GM21737 (cell line): Measurements from ENCODE around the gene SLC1A1.
"Not testable (repeated sequence)": the region's sequence is repeated elsewhere in the genome, so short reads cannot be mapped to it uniquely, and the experiment has no call there.

Experiments used
- ATAC-seq: cut with Tn5 transposase; IDR thresholded peaks from one replicate; pipeline ENCODE4 v1.9.1; 2021; ENCODE audit warnings: mild to moderate bottlenecking, moderate library complexity; ENCODE audit not compliant: unreplicated experiment

SLC1A1 gene

DNA sequence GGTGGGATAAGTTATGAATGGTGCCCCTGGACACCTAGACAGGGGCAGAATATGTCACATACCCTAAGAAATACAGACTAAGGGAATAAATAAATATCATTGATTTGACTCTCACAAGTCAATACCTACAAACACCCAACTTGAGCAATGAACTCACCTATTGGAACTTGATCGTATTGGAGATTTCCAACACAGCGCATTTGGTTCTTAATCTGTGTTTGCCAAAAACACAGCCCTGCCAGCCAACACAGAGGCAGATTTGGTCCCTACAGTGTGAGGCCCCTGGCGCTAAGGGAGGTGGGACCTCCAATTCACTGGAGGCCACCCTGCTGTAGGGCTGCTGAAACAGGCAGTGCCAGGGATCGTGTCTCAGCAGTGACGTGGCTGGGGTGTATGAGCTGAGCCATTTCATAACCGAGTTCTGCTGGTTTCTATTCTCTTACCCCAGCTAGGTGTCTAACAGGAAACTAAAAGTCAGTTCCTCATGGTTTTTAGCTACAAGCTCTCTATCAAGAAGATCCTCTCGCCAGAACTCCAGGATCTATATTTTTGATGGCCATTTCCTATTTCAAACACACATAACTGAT is 84.5 kb downstream of the SLC1A1 start:
- peak; percentile 84 for ATAC-seq

DNA sequence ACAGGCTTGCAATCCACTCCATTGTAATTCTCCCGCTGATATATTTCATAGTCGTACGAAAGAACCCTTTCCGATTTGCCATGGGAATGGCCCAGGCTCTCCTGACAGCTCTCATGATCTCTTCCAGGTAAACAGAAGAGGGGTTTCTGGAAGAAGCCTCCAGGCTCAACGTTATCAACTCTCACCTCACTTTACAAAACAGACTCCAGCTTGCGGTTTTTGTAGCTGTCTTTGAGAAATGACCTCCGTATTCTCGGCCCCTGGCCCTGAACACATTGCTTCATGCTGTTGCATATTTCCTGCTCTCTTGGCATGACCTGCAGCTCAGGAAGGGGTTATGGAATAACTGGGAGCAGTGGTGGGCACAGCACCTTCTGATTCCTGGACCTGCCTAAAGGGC is 85.7 kb downstream of the SLC1A1 start:
- ATAC-seq, result no peak

DNA sequence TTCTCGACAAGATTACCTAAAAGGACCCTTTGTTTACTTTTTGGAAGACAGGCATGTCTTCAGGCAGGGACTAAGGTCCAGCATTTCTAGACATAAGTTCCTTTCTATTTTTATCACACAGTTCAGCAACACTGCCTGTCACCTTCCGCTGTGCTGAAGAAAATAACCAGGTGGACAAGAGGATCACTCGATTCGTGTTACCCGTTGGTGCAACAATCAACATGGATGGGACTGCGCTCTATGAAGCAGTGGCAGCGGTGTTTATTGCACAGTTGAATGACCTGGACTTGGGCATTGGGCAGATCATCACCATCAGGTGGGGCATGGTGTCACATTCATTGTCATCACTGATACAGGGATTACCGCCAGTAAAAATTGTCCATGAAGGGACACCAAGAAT is 86.2 kb downstream of the SLC1A1 start:
- no peak for ATAC-seq

DNA sequence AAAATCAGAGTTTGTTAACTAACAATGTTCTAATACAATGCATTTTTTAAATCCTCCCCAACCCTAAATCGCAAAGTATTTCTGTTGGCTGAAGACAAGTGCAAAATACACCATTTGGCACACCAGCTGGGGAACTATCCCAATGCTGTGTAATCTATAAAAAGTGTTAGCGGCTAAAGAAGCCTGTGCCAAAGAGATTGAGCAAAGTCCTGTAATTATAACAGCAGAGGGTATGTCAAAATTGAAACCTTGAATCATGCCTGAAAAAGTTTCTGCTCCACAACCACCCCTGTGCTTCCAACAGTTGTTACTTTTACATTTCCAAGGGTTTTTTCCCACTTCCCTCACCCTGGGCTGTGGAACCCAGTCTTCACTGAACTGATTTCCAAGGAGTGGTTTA is 88.7 kb downstream of the SLC1A1 start:
- ATAC-seq, result no peak

DNA sequence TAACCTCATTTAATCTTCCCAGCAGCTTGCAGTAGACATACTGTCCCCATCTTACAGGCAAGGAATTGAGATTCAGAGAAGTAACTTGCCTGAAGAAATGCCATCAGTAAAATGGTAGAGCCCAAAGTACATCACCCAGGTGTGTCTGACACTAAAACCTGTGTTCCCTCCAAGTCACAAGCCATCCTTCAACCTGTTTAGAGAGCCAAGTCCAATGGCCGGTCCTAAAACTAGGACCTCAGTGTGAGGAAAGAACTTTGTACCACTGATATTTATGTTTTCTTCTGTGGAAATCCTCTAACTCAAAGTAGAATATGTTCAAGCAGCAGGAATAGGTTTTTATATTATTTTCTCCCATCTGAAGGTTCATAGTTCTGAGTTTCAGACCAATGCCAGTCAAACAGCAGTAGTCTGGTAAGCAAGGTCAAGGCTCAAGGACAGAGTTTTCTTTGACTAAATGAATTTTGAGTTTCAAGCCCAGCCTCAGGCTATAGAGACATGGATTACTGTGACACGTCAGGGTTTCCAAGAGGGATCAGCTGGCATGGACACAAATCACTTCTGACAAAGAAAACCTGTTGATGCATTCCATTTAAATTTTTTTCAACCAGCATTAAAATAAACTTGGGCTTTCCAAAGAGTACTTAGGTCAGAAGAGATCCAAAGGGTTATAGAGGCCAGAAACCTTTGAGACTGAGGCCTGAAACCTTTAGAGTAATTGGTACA is 90.9 kb downstream of the SLC1A1 start:
- ATAC-seq, result no peak

DNA sequence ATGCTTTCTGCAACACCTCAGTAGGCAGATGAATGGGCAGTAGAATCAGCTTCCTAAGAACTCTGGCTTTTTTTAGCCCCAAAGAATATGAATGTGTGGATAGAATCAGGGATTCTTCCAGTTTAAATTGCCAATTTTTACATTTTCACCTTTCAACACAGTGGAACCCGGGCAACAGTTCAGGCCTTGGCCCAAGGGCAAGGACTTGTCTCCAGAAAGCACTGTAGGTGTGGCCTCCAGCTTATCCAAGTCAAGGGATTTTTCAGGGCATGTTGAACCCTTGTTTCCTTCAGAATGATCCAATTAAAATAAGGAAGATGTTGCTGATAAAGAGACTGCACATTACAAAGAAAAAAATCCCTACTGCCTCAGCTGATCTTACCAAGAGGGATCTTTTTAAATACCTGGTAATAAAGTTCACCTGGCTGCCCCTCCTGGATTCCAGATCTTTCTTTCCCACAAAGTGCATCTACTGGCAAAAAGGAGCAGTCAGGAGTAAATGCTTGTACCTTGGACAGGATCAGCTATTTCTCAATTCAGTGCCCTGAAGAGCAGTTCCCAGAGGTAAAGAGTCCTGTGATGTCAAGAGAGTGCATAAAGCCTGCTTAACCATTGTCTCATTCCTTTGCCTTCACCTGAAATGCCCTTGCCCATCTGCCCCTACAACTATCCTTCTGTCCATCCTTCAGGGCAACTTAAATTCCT is 91.7 kb downstream of the SLC1A1 start:
- ATAC-seq, result no peak

DNA sequence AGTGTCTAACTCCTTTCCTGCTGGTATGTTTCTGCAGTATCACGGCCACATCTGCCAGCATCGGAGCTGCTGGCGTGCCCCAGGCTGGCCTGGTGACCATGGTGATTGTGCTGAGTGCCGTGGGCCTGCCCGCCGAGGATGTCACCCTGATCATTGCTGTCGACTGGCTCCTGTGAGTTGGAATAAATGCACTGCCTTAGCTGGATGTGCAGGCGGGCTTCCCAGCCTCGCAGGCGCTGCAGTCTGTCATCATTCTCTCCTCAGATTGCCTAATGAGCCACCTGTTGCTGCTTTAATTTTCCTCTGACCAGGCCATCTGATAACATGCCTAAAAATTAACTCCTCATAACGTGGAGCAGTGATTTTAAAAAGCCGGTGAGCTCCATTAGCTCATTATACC is 92.7 kb downstream of the SLC1A1 start:
- no peak for ATAC-seq

DNA sequence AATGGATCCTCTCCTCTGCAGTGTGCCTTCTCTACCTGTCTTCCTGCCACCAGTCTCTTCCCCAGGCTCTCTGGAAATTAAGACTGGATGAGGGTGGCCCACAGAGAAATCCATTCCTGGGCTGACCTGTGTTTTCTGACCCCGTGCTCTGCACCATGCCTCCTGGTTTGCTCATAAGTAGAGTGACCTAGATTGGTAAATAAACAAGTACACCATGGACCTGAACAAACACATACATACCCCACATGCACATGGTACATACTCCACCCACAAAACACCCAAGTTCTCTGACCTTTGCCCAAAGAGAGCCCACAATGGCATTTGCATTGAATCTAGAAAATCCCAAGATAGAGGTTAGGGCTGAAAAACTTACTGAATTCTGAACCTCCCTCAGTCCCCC is 94.4 kb downstream of the SLC1A1 start:
- no peak for ATAC-seq

DNA sequence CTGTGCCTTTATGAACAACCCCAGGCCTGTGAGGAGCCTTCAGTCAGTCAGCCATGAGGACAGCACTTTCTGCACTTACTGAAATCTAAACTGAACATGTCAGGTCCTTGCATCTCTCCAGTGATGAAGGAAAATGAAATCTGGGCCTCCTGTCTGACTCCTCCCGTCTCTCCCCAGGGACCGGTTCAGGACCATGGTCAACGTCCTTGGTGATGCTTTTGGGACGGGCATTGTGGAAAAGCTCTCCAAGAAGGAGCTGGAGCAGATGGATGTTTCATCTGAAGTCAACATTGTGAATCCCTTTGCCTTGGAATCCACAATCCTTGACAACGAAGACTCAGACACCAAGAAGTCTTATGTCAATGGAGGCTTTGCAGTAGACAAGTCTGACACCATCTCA is 94.9 kb downstream of the SLC1A1 start:
- no peak for ATAC-seq

DNA sequence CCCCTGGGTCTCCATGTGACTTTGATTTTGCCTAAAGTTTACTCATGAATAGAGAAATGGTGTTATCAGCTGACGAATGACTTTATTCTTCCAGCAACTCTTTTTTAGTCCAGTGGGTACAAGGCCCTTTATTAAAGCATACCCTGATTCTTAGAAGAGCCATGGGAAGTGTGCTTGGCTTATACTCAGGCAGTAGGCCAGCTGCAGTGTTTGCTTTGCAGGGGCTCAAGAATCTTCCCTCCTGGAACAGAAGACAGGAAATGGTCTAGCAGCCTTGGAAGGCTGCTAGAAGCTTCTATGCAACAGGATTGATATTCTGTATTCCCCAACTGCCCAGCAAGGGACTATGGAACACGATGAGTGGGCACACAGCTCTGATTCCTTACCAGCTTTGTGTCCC is 98.5 kb downstream of the SLC1A1 start:
- no peak for ATAC-seq

DNA sequence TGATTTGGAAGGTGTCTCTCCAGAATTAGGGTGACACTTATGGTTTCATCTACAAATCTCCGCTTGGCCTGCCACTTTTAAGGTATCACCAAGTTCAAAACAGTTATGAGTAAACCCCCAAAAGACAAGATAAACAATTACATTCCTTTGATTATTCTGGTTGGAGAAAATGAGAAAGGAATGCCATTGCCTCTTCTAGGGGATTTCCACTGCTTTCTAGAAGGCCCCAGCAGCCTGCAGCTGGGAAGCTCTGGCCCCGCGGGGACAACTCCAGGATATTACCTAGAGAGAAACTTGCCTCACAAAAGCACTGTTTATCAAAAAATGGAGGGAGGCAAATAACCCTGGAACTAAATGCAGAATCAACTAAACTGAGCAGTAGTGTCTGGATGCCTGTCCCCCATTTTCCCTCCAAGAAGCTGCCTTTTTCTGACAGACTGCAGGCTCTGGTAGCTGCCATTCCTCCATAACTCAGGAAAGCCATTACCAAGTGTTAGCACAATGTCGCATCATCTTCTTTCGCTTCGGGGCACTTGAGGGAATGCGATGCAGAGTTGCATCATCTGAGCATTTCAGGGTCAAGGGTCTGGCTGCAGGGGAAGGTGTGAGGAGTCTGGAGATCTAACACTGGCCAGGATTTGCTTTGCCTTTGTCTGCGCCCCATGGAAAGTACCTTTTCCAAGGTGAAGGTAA is 100.3 kb downstream of the SLC1A1 start:
- ATAC-seq, result no peak

DNA sequence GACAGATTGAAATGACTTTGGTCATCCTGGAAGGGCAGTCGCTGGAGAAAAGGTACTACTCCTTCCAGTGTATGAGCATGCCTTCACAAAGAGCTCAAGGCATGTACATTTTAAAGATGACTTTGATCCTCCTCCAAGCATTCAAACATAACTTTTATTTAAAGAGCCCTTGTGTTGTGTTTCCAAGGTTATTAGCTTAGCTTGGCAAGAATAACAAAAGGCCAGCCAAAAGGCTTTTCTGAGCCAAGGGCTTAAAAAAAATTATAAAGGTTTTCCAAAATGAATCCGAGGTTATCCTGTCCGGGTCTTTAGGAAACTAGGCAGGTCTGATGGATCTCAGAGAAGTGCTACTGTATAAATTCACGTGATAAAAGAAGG is 100.8 kb downstream of the SLC1A1 start:
- no peak for ATAC-seq

DNA sequence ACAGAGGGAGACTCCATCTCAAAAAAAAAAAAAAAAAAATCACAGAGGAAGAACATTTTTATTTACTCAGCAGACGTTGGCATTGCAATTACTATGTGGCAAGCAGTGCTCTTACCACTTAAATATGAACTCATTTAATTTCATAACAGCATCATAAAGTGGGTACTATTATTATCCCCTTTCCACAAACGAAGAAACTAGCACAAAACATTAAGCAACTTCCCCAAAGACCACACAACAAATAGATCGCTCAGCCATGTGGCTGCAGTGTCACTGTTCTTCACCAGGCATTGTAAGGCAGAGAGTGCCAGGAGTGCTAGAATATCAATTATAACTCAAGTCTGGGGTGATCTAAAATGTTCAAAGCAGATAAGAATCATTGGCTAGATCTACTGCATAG is 102.0 kb downstream of the SLC1A1 start:
- no peak for ATAC-seq

DNA sequence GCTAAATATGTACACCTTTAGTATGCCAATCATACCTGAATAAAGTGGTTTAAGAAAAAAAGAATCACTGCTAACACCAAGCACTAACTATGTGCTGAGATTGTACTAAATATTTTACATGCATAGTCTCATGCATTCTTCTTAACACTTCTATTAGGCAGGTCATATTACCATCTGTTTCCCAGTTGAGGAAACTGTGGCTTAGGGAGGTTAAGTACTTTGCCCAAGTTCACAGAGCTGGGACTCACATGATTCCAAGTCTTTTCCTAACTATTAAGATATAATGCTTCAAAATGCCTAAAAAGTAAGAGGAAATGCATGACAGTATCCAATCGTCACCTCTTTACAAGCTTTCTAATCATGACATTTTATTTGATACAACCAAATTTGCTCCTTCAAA is 102.6 kb downstream of the SLC1A1 start:
- no peak for ATAC-seq

DNA sequence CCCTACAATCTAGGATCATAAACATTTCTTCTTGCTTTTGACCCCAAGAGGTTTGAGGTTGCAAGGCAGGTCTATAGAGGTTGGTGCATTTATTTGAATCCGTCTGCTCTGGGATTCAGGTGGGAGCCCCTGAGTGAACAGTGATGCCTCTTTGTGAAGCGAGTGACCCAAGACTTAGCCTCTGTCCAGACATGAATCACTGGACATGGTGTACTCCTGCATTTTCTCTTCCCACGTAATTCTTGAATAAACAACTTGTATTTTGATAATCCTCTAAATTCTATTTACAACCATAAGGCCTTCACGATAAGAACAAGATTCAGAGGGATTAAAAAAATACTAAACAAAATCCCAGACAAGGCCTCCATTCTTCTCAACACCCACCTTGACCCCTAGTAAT is 104.3 kb downstream of the SLC1A1 start:
- ATAC-seq, result no peak

DNA sequence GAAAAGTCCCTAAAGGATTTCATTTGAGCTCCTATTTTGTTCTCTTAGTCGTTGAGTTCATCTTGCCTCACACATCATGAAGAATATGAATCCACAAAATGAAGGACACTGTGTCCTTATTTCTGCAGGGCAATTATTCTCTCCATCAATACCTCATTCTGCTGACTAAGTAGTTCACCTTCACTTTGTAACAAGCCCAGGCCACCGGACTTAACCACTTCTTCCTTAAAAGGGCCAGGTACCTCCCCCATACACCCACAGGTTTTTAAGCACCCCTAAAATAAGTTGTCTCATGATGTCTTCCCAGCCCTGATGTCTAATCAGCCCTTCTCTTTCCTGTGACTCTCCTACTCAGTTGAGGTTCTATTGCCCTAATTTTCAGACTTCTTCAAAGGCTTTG is 104.7 kb downstream of the SLC1A1 start:
- ATAC-seq, result no peak

DNA sequence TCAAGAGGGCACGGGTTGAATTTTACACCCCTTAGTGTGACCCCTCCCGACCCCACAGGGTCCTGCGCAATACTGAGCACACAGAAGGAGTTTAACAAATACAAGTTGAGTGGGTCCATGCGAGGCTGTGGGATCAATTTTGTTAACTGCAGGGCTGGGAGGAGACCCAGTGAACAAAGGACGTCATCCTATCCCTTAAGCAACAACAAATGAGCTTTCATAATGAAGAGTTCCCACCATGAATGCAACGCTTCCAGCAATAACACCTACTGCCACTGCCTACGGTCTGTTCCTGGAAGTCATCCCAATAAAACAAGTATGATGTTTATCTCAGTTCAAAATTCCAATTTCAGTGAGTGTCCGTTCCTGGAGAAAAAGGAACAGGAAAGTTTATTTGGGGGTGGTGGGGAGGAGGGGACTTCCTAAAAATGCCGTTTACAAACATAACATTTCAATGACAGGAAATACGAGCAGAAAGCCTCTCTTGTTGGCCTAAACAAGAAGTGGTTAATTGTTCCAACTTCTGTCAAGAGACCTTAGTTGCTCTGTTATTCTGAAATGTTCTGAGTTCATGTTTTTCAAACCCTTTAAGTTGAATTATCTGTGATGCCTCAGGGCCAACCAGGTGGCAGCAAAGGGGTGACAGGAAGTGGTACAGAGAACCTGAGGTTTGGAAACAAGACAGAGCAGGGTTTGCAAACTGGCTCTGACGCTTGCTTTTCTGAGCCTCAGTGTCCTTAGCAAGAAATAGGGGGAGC is 106.1 kb downstream of the SLC1A1 start:
- no peak for ATAC-seq

DNA sequence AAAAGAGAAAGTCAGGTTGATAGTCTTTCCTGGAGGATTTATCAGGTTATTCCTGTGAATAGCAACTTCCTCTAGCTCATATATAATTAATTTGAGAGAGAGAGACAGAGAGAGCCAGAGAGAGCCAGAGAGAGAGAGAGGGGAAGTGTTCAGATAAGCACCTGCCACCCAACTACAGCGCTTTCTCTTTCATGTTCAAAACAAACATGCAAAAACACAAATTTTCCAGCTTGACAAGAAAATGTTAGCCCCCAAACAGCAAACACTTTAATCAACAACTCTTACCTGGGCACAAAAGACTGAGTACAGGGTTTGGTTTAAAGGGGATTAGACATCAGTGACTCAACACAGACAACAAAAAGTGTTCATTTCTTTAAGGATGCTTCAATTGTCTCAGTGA is 110.1 kb downstream of the SLC1A1 start:
- ATAC-seq, result peak; percentile 49

DNA sequence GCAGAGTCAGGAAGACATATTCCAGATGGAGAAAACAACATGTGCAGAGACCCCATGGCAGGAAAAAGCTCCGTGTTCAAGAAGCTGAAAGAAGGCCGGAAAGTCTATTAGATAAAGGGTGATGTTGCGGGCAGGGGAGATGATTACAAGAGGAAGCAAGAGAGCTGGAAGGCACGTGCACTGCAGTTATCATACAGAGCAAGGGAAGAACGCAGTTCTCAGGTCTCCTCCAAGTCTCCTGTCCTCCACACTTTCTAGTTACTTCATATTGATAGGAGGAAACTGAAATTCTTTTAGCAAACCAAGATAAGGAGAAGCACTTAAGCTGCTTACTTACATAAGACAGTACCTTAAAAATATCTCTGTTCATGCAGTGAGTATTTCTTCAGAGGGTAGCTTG is 113.6 kb downstream of the SLC1A1 start:
- ATAC-seq, result no peak

DNA sequence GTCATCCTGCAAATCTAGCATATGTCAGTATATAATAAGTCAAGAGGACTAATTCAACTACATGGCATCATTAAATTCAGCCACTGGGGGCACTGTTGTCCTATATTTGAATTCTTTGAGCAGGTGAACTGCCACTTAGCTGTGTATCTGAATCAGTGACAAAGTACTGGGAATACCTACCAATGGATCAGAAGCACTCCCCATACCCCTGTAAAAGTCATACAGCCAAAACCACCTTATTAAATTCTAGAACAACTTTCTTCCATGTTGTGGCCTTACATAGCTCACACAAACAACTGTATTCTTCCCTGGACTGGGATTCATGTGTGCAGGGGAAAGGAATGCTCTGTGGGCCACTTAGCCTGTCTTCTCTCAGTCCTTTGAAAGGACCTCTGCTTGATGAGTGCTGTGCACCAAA is 114.4 kb downstream of the SLC1A1 start:
- ATAC-seq, result no peak

DNA sequence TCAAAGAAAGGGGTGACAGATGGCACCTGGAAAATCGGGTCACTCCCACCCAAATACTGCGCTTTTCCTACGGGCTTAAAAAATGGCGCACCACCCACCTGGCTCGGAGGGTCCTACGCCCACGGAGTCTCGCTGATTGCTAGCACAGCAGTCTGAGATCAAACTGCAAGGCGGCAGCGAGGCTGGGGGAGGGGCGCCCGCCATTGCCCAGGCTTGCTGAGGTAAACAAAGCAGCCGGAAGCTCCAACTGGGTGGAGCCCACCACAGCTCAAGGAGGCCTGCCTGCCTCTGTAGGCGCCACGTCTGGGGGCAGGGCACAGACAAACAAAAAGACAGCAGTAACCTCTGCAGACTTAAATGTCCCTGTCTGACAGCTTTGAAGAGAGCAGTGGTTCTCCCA is 115.8 kb downstream of the SLC1A1 start:
- ATAC-seq, result not testable (repeated sequence)
